A673 (cell line): ENCODE measurements around the gene MAP3K7. TPM values are rescaled to one million over a fixed set of nuclear protein-coding genes. Genes with fewer than 3 reads are reported as not detected.

Source experiments
- BruUV-seq: library from RNA; stranded (reverse); fragments of 400-500 nt; replicated peaks from 2 replicates; lab custom pipeline; 2021; lab: Mats Ljungman, UMichigan
- CTCF ChIA-PET: fragments of 300-600 bp; sonication (Branson Sonifier 250); formaldehyde crosslinking; loops from one replicate; lab custom pipeline; 2022; ENCODE audit warnings: antibody characterized with exemption; lab: Charles Lee
- POLR2A ChIA-PET: fragments of 300-600 bp; sonication (Branson Sonifier 250); formaldehyde crosslinking; loops from one replicate; lab custom pipeline; 2022; ENCODE audit warnings: antibody characterized with exemption; ENCODE audit not compliant: low non-redundant PET; lab: Charles Lee
- DNase-seq: peaks from one replicate; pipeline ENCODE4 v3.0.0-alpha.2; 2015; ENCODE audit warnings: low spot score
- H3K27ac ChIP-seq: fragments of 200-600 bp; sonication (generic); 2 replicates; pipeline ENCODE4 v1.5.1; 2016; ENCODE audit warnings: mixed run types, low read depth, mild to moderate bottlenecking, mixed read lengths, antibody characterized with exemption, low read length; ENCODE audit not compliant: poor library complexity, severe bottlenecking
- H3K27me3 ChIP-seq: fragments of 200-600 bp; sonication (generic); replicated peaks from 2 replicates; pipeline ENCODE4 v1.6.1; 2017; ENCODE audit warnings: mixed run types, low read depth, mild to moderate bottlenecking, mixed read lengths, antibody characterized with exemption, low read length; ENCODE audit not compliant: insufficient read depth, poor library complexity
- H3K36me3 ChIP-seq: fragments of 200-600 bp; sonication (generic); 2 replicates; pipeline ENCODE4 v1.6.1; 2016; ENCODE audit warnings: mixed run types, mild to moderate bottlenecking, mixed read lengths, antibody characterized with exemption, low read length; ENCODE audit not compliant: insufficient read depth, poor library complexity, severe bottlenecking
- H3K4me1 ChIP-seq: fragments of 200-600 bp; sonication (generic); 2 replicates; pipeline ENCODE4 v1.6.1; 2017; ENCODE audit warnings: mixed run types, mild to moderate bottlenecking, mixed read lengths, antibody characterized with exemption, low read length; ENCODE audit not compliant: insufficient read depth, poor library complexity, severe bottlenecking
- H3K4me3 ChIP-seq: fragments of 200-600 bp; sonication (generic); 2 replicates; pipeline ENCODE4 v1.5.1; 2016; ENCODE audit warnings: low read depth, mixed run types, mild to moderate bottlenecking, mixed read lengths, low read length; ENCODE audit not compliant: poor library complexity, severe bottlenecking
- H3K9me3 ChIP-seq: fragments of 200-600 bp; sonication (generic); 2 replicates; pipeline ENCODE4 v1.6.1; 2016; ENCODE audit warnings: mixed run types, low read depth, mild to moderate bottlenecking, mixed read lengths, antibody characterized with exemption, low read length; ENCODE audit not compliant: poor library complexity, severe bottlenecking
- CTCF ChIP-seq: fragments of 300-800, 200-600 bp; sonication (generic); conservative IDR thresholded peaks from 2 replicates; pipeline ENCODE4 v1.5.1; 2017; ENCODE audit warnings: low read depth, mild to moderate bottlenecking, antibody characterized with exemption, low read length, moderate library complexity, mixed read lengths
- EZH2 ChIP-seq: fragments of 200-600 bp; sonication (generic); IDR thresholded peaks from 2 replicates; pipeline ENCODE4 v1.6.1; 2017; ENCODE audit warnings: borderline replicate concordance, low read depth, mild to moderate bottlenecking, mixed read lengths, antibody characterized with exemption, low read length; ENCODE audit not compliant: poor library complexity, severe bottlenecking
- intact Hi-C: fragments of 100-400 bp; cut with micrococcal nuclease; formaldehyde crosslinking; loops from one replicate; pipeline ENCODE4 v1.10.0; 2022; ENCODE audit not compliant: unreplicated experiment
- total RNA-seq: library from RNA; stranded (reverse); gene quantifications from 2 replicates; pipeline ENCODE4 v1.2.3, GENCODE V29; 2021

The MAP3K7 gene
- total RNA-seq, 1 experiment from 2014 or later: 35.6 TPM

- ChIA-PET CTCF (no interaction called here), POLR2A (no interaction called here)
- TF ChIP-seq CTCF: no peak
- no peak for TF ChIP-seq EZH2
- Histone ChIP-seq H3K27me3 (no peaks in the 10 kb centered on the region), H3K9me3 (no peaks in the 10 kb centered on the region), H3K27ac (no peak overlapping the region), H3K4me3 (no peak overlapping the region), H3K4me1 (peaks cover 29% of the 10 kb centered on the region), H3K36me3 (no peaks in the 10 kb centered on the region)
- intact Hi-C loops: no loop called here
- no peak for DNase-seq
- no TSS peak for BruUV-seq
These were observed 103.6 kb downstream of the MAP3K7 start for GRCh38 chr6:90483116-90483839.

GRCh38 chr6:90480666-90481065 lies 106.2 kb downstream of the MAP3K7 start:
- peak; percentile 73 for DNase-seq
- CTCF ChIA-PET: interaction anchor here (1.4 kb wide), 1 partner anchor 540 kb away, joined by 4 read pairs; no protein-coding TSS in a partner anchor
- no peaks in the 10 kb centered on the region for H3K27me3 ChIP-seq
- peaks cover 29% of the 10 kb centered on the region for H3K4me1 ChIP-seq
- no peak overlapping the region for H3K4me3 ChIP-seq
- BruUV-seq: no TSS peak
- H3K27ac ChIP-seq: no peak overlapping the region
- H3K9me3 ChIP-seq: no peaks in the 10 kb centered on the region
- no peak for TF ChIP-seq EZH2
- no peak for TF ChIP-seq CTCF
- no peaks in the 10 kb centered on the region for H3K36me3 ChIP-seq
- POLR2A ChIA-PET: no interaction called here
- intact Hi-C loops: no loop called here

- ChIA-PET POLR2A (no interaction called here), CTCF (interaction anchor here (0.6 to 1.9 kb wide), 10 partner anchors 11 to 539 kb away, joined by 3 to 36 read pairs (median 4); no protein-coding TSS in a partner anchor)
- Histone ChIP-seq H3K9me3 (no peaks in the 10 kb centered on the region), H3K4me3 (no peak overlapping the region), H3K36me3 (no peaks in the 10 kb centered on the region), H3K4me1 (peaks cover 29% of the 10 kb centered on the region), H3K27ac (no peak overlapping the region), H3K27me3 (no peaks in the 10 kb centered on the region)
- intact Hi-C loops: loop anchor here (1.0 to 10.0 kb wide), 5 partner anchors 87 to 1045 kb away; partner anchors contain the start of gene ANKRD6
- TF ChIP-seq CTCF: no peak
- no peak for TF ChIP-seq EZH2
- no peak for DNase-seq
- BruUV-seq: no TSS peak
These were observed 107.3 kb downstream of the MAP3K7 start for GRCh38 chr6:90479603-90479926.
